ENCODE results near the gene LRRC74A.
"Not testable (repeated sequence)": the region's sequence is repeated elsewhere in the genome, so short reads cannot be mapped to it uniquely, and the experiment has no call there.

- not testable (repeated sequence) for TF ChIP-seq CTCF, POLR2A (IDR thresholded peaks at IDR 0.05)
Observed at GRCh38 chr14:76898006-76898405, 71.8 kb downstream of the LRRC74A start.

Data from thyroid gland (tissue), 4 donors.